ENCODE results near the gene NPC1L1. TPM values are rescaled to one million over a fixed set of nuclear protein-coding genes. Genes with fewer than 3 reads are reported as not detected.

Gene NPC1L1
- total RNA-seq, 1 experiment from 2014 or later = 0.15 TPM

- H3K4me1 ChIP-seq (ENCODE audit: control insufficient read depth in 1 of 2, insufficient read depth in 2 of 2, low read length in 2 of 2) = peaks cover 11 to 23% of the 10 kb centered on the region in 2 experiments
- no peak for TF ChIP-seq CBX3 (IDR thresholded peaks at IDR 0.05; ENCODE audit: low read depth)
- TF ChIP-seq POLR2AphosphoS5 (IDR thresholded peaks at IDR 0.05; ENCODE audit: low read depth, low read length) = no peak
- TF ChIP-seq REST (IDR thresholded peaks at IDR 0.05; ENCODE audit: low read depth) = no peak
- no peak for TF ChIP-seq JUND (IDR thresholded peaks at IDR 0.05)
- no peak for TF ChIP-seq TCF7L2 (IDR thresholded peaks at IDR 0.05; ENCODE audit: borderline replicate concordance, extremely low read depth, insufficient read depth, insufficient read length)
- no peak for TF ChIP-seq YY1 (IDR thresholded peaks at IDR 0.05; ENCODE audit: extremely low read depth, insufficient replicate concordance, low read depth, low read length)
- no peak for TF ChIP-seq ELF1 (IDR thresholded peaks at IDR 0.05; ENCODE audit: borderline replicate concordance, low read depth)
- TF ChIP-seq CEBPB (IDR thresholded peaks at IDR 0.05; ENCODE audit: low read depth) = no peak
- TF ChIP-seq ATF3 (IDR thresholded peaks at IDR 0.05) = no peak
- TF ChIP-seq ZBTB33 (IDR thresholded peaks at IDR 0.05; ENCODE audit: extremely low read depth, insufficient replicate concordance, low read length) = no peak
- TF ChIP-seq SRF (IDR thresholded peaks at IDR 0.05; ENCODE audit: low read depth) = no peak
- no peak for TF ChIP-seq RAD21 (IDR thresholded peaks at IDR 0.05; ENCODE audit: low read depth)
- no peak for TF ChIP-seq EGR1 (IDR thresholded peaks at IDR 0.05; ENCODE audit: low read depth)
- no peak for TF ChIP-seq FOSL1 (IDR thresholded peaks at IDR 0.05; ENCODE audit: low read depth)
- TF ChIP-seq ZNF274 (IDR thresholded peaks at IDR 0.05; ENCODE audit: low read depth, low read length) = no peak
- TF ChIP-seq ZFX (IDR thresholded peaks at IDR 0.05) = no peak
- TF ChIP-seq MAX (IDR thresholded peaks at IDR 0.05) = no peak
- TF ChIP-seq EZH2 (IDR thresholded peaks at IDR 0.05) = no peak
- no peak for TF ChIP-seq EZH2phosphoT487 (IDR thresholded peaks at IDR 0.05; ENCODE audit: borderline replicate concordance)
- TF ChIP-seq SP1 (IDR thresholded peaks at IDR 0.05; ENCODE audit: low read depth) = no peak
- H3K27me3 ChIP-seq (ENCODE audit: insufficient read depth, low read length) = no peaks in the 10 kb centered on the region
- H3K9ac ChIP-seq (ENCODE audit: low read length) = no peak overlapping the region
- DNase-seq (ENCODE audit: low read depth, low spot score) (no peak), ATAC-seq (no peak)
- H3K27ac ChIP-seq (ENCODE audit: low read depth, low read length) = no peak overlapping the region
- H3K4me3 ChIP-seq (replicated peaks in 1 of 2; ENCODE audit: low read depth in 1 of 2, low read length in 2 of 2) = no peak overlapping the region
- RAD21 ChIA-PET (ENCODE audit: low non-redundant PET in 1 of 2, low total read pairs in 2 of 2, uncharacterized antibody in 2 of 2, unreplicated experiment in 2 of 2) = no interaction called here
- H3K9me2 ChIP-seq (ENCODE audit: insufficient read depth) = no peaks in the 10 kb centered on the region
- no peaks in the 10 kb centered on the region for H3K9me3 ChIP-seq (ENCODE audit: control insufficient read depth in 1 of 2, insufficient read depth in 1 of 2, low read depth in 1 of 2, low read length in 2 of 2)
- POLR2A ChIA-PET = no interaction called here
- no peak overlapping the region for H2AFZ ChIP-seq (ENCODE audit: low read depth, low read length, poor library complexity, severe bottlenecking)
- CTCF ChIA-PET = interaction anchor here (2.5 to 3.0 kb wide), 2 partner anchors 326 to 569 kb away, joined by 8 to 21 read pairs; no protein-coding TSS in a partner anchor
- peaks cover 48% of the 10 kb centered on the region for H3K79me2 ChIP-seq (ENCODE audit: insufficient read depth, low read length)
- intact Hi-C loops (cut with micrococcal nuclease) = loop anchor here (5.0 kb wide), 1 partner anchor 219 kb away; no protein-coding TSS in a partner anchor
- H3K36me3 ChIP-seq (ENCODE audit: control insufficient read depth in 1 of 2, insufficient read depth in 2 of 2, low read length in 2 of 2) = peaks cover 60 to 67% of the 10 kb centered on the region in 2 experiments
- no TSS peak for BruUV-seq (replicated peaks)
- no peak overlapping the region for H3K4me2 ChIP-seq (ENCODE audit: low read length)
- H4K20me1 ChIP-seq (ENCODE audit: insufficient read depth) = peaks cover 7% of the 10 kb centered on the region; the same call in 1 of the 2 replicates
Measured at GRCh38 chr7:44566680-44567079, 25.6 kb upstream of the NPC1L1 start.

All from HCT116 (cell line).